Activated naive CD8-positive, alpha-beta T cell treated with anti-CD3 and anti-CD28 coated beads, Interleukin-2, amount 50 U/mL, for 24 hours (primary cell): ENCODE results near the gene DLG2.
"Not testable (repeated sequence)": the region's sequence is repeated elsewhere in the genome, so short reads cannot be mapped to it uniquely, and the experiment has no call there.

Source experiments
- ATAC-seq: fragments of 150-1000 bp; cut with Tn5 transposase; one replicate; pipeline ENCODE4 v1.10.0; 2021
- DNase-seq: peaks from one replicate; pipeline ENCODE4 v3.0.0; 2021
- H3K27ac Mint-ChIP-seq: one replicate; pipeline ENCODE4 v1.8.0; 2021; ENCODE audit warnings: mild to moderate bottlenecking, mixed read lengths
- H3K27me3 Mint-ChIP-seq: one replicate; pipeline ENCODE4 v1.8.0; 2021; ENCODE audit warnings: mixed read lengths
- H3K36me3 Mint-ChIP-seq: one replicate; pipeline ENCODE4 v1.8.0; 2021; ENCODE audit warnings: low read depth, mixed read lengths
- H3K4me1 Mint-ChIP-seq: one replicate; pipeline ENCODE4 v1.8.0; 2021; ENCODE audit warnings: mixed read lengths
- H3K4me3 Mint-ChIP-seq: one replicate; pipeline ENCODE4 v1.8.0; 2021; ENCODE audit warnings: mild to moderate bottlenecking, moderate library complexity, mixed read lengths
- H3K9me3 Mint-ChIP-seq: one replicate; pipeline ENCODE4 v1.8.0; 2021; ENCODE audit warnings: mixed read lengths

Gene DLG2

DNA sequence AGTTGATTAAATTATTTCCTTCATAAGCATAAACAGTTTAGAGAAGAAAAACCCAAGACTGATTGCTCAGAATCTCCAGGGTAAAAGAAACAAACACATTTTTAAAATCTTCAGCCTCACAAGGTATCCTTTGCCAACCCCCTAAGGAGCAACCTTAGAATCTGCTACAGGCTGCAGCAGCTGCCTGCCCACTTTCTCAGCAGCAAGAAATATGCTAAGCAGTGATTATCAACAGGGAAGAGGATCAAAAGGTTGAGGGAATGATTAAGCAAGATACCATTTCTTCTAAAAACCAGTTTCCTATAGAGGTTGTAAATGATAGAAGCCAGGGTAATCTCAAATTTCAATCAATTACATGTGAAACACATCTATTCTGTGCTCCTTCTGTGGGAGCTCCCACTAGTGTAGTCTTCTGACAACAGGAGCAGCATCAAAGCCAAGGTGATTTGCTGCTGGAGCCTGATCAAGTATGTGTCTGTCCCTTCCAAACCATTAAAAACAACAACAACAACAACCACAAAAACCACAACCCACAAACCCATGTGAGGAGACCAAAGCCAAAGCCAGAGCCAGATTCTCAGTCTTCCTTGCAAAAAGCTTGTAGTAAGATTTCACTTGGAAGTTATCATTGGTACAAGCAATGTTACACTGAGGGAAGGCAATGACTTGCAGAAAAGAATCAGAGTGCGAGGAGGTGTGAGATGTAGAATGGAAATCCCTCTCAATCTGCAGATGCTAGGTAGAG lies 761.2 kb downstream of the DLG2 start:
- Mint-ChIP-seq H3K4me3 (no peak overlapping the region), H3K27ac (no peak overlapping the region), H3K36me3 (no peaks in the 10 kb centered on the region), H3K4me1 (no peaks in the 10 kb centered on the region), H3K9me3 (peaks cover 14% of the 10 kb centered on the region), H3K27me3 (no peaks in the 10 kb centered on the region)
- ATAC-seq (no peak), DNase-seq (no peak)

DNA sequence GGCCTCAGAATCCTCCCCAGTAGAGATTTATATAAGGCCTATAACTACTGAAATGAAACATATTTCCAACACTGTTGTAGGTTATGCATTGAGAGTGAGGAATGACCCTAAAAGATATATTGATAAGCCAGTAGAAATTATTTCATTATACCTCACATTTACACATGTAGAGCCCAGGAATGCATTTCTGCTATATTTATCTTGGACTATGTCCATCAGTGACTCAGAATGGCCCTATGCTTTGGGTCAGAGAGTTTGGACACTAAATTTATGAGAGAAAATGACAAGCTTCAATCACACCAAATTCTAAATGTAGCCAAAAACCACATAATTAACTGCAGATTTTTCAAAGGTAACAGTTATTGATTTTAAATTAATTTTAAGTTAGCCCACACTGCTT lies 761.9 kb downstream of the DLG2 start:
- H3K4me1 Mint-ChIP-seq = no peaks in the 10 kb centered on the region
- no peak overlapping the region for H3K4me3 Mint-ChIP-seq
- no peak overlapping the region for H3K27ac Mint-ChIP-seq
- H3K36me3 Mint-ChIP-seq = no peaks in the 10 kb centered on the region
- H3K9me3 Mint-ChIP-seq = peaks cover 15% of the 10 kb centered on the region
- DNase-seq (no peak), ATAC-seq (no peak)
- no peaks in the 10 kb centered on the region for H3K27me3 Mint-ChIP-seq

DNA sequence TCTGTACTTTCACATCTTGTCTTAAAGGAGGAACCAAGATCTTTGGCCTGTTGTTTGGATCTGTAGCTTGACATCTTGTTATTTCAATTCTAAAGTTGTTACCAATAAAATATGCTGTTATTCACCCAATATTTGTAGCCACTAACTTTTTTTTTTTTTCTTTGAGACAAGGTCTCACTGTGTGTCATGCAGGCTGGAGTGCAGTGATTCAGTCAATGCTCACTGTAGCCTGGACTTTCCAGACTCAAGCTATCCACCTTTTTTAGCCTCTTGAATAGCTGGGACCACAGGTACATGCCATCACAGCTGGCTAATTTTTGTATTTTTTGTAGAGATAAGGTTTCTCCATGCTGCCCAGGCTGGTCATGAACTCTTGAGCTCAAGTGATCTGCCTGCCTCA lies 769.4 kb downstream of the DLG2 start:
- Mint-ChIP-seq H3K36me3 (no peaks in the 10 kb centered on the region), H3K9me3 (peaks cover 5% of the 10 kb centered on the region), H3K27ac (no peak overlapping the region), H3K27me3 (no peaks in the 10 kb centered on the region), H3K4me3 (no peak overlapping the region), H3K4me1 (no peaks in the 10 kb centered on the region)
- DNase-seq = no peak
- ATAC-seq = no peak

DNA sequence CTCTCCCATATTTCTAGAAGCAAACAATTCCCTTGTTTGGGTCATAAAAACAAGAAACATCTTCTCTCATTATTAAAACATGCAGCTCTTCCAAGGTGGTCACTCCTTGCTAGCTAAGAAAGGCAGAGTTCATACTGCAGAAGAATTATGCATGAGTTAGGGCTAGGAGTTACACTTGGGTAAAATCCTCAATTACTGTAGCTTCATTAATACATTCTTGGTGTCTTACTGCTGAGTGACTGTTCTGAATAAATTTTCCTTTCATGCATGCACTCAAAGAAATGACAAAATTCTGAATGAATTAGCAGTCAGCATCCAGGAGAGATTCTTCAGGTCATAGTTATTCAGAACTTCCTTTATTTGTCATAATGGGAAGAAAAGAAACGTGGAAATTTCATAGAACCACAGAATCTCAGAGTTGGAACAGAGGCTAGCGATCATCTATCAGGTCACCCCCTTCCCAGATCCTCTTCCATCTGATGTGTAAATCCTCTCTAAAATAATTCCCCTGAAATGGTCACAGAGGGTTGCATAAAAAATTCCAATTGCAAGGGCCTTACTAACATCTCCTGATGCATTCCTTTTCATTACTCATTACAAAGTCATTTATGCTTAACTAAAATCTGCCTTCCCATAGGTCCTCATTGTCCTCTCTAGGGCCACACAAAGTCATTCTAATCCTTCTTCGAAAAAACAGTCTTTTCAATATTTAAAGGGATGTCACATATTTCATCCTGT lies 771.5 kb downstream of the DLG2 start:
- H3K27ac Mint-ChIP-seq = no peak overlapping the region
- no peaks in the 10 kb centered on the region for H3K36me3 Mint-ChIP-seq
- no peak for DNase-seq
- no peaks in the 10 kb centered on the region for H3K4me1 Mint-ChIP-seq
- ATAC-seq = no peak
- no peak overlapping the region for H3K4me3 Mint-ChIP-seq
- peaks cover 9% of the 10 kb centered on the region for H3K9me3 Mint-ChIP-seq
- no peaks in the 10 kb centered on the region for H3K27me3 Mint-ChIP-seq

DNA sequence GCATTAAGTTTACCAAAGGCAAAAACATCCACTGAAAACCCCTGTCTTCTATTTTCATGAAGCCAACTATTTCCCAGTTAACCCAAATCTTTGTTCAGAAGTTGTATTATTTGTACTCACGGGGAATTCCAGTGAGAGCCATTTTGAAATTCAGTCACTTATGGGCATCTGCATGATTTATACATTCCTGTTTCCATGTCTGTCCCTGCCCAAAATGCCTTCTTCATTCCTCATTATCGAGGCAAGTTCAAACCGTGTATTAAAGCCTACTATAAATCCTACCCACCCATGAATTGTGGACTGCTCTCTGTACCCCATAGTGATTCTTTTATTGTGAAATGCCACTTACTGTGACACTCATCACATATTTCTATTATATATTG lies 772.7 kb downstream of the DLG2 start:
- DNase-seq = no peak
- Mint-ChIP-seq H3K4me3 (no peak overlapping the region), H3K36me3 (no peaks in the 10 kb centered on the region), H3K27ac (no peak overlapping the region), H3K27me3 (no peaks in the 10 kb centered on the region), H3K4me1 (no peaks in the 10 kb centered on the region), H3K9me3 (peaks cover 8% of the 10 kb centered on the region)
- no peak for ATAC-seq

DNA sequence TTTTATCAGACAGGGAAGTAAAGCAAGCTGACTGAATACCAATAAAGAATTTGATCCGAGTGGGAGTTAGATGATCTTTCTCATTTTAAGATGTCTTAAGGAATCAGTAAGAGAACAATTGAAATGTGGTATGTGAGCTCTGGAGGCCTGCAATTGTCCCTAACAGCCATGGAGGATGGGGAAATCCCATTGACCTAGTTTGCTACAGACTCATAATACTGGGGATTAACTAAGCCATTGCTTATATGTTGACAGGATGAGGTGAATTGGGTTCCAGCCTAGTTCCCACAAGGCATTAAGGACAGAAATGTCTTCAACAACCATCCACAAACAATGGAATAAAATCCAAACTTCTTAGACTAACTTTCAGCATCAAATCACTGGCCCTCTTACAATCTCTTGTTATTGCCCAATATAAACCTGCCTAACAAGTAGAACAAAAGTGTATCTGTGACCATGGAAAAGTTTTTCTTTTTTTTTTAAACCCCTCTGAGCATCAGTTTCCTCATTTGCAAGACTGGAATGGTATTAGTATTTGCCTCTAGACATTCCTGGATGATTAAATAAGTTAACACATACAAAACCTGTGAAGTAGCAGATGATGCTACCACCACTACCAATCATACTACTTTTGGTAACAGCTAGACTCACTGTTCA lies 773.2 kb downstream of the DLG2 start:
- DNase-seq = no peak
- H3K4me1 Mint-ChIP-seq = no peaks in the 10 kb centered on the region
- H3K27me3 Mint-ChIP-seq = no peaks in the 10 kb centered on the region
- no peak for ATAC-seq
- H3K4me3 Mint-ChIP-seq = no peak overlapping the region
- peaks cover 12% of the 10 kb centered on the region for H3K9me3 Mint-ChIP-seq
- no peaks in the 10 kb centered on the region for H3K36me3 Mint-ChIP-seq
- H3K27ac Mint-ChIP-seq = no peak overlapping the region

DNA sequence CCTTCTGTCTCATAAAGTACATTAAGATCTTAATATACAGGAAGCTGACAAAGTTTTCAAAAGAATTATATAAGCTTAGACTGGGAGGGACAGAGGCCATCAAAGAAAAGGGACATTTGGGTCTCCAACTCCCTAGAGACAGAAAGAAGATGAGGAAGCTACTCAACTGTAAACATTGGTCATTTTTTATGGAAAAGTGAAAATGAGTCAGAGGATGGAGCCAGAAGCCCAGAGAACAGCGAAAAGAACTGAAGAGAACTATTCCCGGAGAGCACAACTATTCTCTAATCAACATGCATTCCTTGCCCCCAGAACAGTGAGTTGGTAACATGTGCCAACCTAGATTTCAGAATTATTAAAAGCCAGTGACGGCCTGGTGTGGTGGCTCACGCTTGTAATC lies 779.3 kb downstream of the DLG2 start:
- Mint-ChIP-seq H3K36me3 (no peaks in the 10 kb centered on the region), H3K27ac (no peak overlapping the region), H3K4me1 (no peaks in the 10 kb centered on the region), H3K4me3 (no peak overlapping the region), H3K9me3 (peaks cover 33% of the 10 kb centered on the region), H3K27me3 (no peaks in the 10 kb centered on the region)
- DNase-seq (no peak), ATAC-seq (no peak)

DNA sequence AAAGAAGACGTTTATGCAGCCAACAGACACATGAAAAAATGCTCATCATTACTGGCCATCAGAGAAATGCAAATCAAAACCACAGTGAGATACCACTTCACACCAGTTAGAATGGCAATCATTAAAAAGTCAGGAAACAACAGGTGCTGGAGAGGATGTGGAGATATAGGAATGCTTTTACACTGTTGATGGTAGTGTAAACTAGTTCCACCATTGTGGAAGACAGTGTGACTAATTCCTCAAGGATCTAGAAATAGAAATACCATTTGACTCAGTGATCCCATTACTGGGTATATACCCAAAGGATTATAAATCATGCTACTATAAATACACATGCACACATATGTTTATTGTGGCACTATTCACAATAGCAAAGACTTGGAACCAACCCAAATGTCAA lies 786.9 kb downstream of the DLG2 start:
- H3K4me3 Mint-ChIP-seq = not testable (repeated sequence)

DNA sequence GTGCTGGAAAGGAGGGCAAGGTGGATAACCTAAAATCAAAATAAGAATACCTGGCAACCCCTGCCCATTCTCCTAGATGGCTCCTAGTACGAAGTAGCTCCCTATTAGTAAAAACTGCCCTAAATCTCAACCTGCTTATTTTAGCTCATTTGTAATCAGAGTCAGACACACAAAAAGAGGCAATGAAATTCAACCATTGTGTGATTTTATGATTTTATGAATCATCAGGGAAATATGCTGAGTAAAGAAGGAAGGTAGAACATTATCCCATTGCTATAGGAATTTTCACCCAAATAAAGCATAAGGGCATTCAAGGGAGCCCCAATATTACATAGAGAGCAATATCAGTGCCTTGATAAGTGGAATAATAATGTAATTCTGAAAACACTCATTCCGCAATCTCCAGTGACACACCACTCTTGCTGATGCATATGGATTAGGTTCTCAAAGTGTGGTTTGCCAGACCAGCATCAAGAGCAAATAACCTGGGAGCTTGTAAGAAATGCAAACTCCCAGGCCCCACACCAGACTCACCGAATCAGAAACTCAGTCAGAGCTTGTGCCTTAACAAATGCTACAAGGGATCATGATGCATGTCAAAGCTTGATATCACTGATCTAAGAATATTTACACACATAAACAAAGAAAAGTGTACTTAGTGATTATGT lies 789.6 kb downstream of the DLG2 start:
- no peaks in the 10 kb centered on the region for H3K4me1 Mint-ChIP-seq
- DNase-seq (no peak), ATAC-seq (no peak)
- H3K27ac Mint-ChIP-seq = no peak overlapping the region
- H3K27me3 Mint-ChIP-seq = no peaks in the 10 kb centered on the region
- H3K36me3 Mint-ChIP-seq = no peaks in the 10 kb centered on the region
- no peak overlapping the region for H3K4me3 Mint-ChIP-seq
- peaks cover 29% of the 10 kb centered on the region for H3K9me3 Mint-ChIP-seq

More for the DNA sequence above, 786.9 kb downstream of the DLG2 start:
- H3K4me1 Mint-ChIP-seq, H3K36me3 Mint-ChIP-seq, H3K27me3 Mint-ChIP-seq, ATAC-seq, H3K27ac Mint-ChIP-seq, DNase-seq: not testable (repeated sequence)
- peaks cover 23% of the 10 kb centered on the region for H3K9me3 Mint-ChIP-seq

DNA sequence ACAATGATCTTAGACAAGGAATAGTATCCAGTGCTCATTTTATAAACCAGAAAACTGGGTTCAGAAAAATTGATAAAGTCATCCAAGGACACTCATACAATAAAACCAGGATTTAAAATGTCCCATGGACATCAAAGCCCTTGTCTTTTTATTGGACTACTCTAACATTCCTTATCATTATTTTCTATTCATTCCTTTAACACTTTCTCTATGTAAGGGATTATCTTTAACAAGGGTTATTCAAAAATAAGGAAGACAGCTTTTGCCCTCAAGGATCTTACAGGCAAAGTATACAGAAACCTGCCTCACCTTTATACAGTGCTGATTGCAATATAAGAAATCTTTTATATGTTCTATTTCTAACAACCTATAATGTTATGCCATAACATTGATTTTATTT lies 790.8 kb downstream of the DLG2 start:
- Mint-ChIP-seq H3K36me3 (no peaks in the 10 kb centered on the region), H3K27me3 (no peaks in the 10 kb centered on the region), H3K4me1 (no peaks in the 10 kb centered on the region), H3K27ac (no peak overlapping the region), H3K4me3 (no peak overlapping the region), H3K9me3 (peaks cover 21% of the 10 kb centered on the region)
- DNase-seq (no peak), ATAC-seq (no peak)

DNA sequence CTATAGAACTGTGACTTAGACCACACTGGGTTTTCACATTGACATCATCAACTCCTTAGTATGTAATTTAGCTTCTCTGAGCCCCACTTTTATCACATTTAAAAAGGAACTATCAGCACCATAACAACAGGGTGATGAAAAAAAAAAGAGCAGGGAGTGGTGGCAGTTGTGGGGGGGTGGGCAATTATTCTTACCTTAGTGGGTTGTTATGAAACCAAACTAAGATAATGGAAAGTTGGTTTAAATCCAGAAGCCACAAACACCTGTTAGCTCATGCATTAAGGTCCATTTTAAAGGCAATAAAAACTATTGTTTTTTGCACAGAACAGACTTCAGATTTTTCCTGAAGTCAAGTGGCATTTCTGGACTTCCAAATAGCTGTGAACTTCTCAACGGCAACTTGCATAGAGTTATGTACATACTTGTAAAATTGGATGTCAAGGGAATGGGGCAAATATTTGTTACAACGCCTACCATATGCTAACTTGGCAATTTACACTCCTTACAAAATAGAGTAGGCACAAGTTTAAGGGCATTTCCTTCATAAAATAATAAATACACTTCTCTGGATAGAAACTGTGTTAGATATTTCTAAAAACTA lies 793.6 kb downstream of the DLG2 start:
- H3K36me3 Mint-ChIP-seq = no peaks in the 10 kb centered on the region
- no peaks in the 10 kb centered on the region for H3K27me3 Mint-ChIP-seq
- no peak for DNase-seq
- H3K9me3 Mint-ChIP-seq = peaks cover 21% of the 10 kb centered on the region
- H3K4me1 Mint-ChIP-seq = no peaks in the 10 kb centered on the region
- H3K4me3 Mint-ChIP-seq = no peak overlapping the region
- no peak for ATAC-seq
- H3K27ac Mint-ChIP-seq = no peak overlapping the region

DNA sequence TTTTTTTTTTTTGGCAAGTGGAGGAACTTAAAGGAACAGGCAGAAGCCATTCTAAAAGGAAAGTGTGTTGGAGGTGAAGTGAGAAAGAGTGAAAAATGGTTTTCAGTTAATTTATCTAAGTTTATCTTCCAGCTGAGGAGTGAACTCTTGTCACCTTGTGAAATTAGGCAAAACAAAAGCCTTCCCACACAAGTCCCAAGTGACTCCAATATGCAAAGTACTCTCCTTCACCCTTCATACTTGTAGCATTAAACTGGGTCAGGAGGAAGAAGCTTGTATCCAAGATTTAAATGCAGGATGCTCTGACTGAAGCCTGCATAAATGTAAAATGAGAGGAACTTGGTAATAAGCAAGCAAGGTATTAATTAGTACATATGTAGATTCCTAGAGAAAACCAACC lies 796.8 kb downstream of the DLG2 start:
- DNase-seq (no peak), ATAC-seq (no peak)
- Mint-ChIP-seq H3K27ac (no peak overlapping the region), H3K9me3 (peaks cover 17% of the 10 kb centered on the region), H3K27me3 (no peaks in the 10 kb centered on the region), H3K36me3 (no peaks in the 10 kb centered on the region), H3K4me3 (no peak overlapping the region), H3K4me1 (no peaks in the 10 kb centered on the region)

DNA sequence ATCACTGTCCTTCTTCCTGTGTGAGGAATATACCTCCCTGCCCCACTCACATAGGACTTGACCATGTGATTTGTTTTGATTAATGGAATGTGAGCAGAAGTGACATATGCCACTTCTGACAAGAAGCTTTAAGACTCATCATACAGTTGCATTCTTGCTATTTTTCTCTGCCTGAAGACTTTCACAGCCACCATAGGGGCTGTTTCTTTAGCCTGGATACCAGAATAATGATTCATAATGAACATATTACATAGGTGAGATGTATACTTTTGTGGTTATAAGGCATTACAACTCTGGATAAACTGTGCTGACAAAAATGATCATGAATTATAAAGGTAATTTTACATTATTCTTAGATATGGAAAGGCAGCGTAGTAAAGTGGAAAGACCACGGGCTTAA lies 798.0 kb downstream of the DLG2 start:
- Mint-ChIP-seq H3K4me1 (no peaks in the 10 kb centered on the region), H3K4me3 (no peak overlapping the region), H3K9me3 (peaks cover 13% of the 10 kb centered on the region)

DNA sequence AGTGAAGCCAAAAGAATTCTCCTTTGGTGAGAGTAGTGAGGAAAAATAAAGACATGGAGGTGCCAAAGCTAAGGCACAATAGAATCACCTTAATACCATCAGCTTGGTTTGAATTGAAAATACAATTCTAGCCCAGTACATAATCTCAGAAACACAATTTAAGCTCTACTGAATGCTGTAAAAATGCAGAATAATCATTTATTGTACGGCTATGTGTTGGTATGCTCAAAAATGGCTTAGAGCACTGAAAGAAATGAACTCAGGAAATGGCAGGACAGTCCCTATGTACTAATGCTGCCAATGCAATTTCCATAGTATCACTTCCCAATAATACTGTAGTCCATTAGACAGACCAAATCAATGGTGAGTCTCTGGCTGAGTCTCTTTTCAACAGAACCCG lies 798.5 kb downstream of the DLG2 start:
- no peak for ATAC-seq
- Mint-ChIP-seq H3K27ac (no peak overlapping the region), H3K27me3 (no peaks in the 10 kb centered on the region), H3K4me3 (no peak overlapping the region), H3K9me3 (peaks cover 12% of the 10 kb centered on the region), H3K36me3 (no peaks in the 10 kb centered on the region), H3K4me1 (no peaks in the 10 kb centered on the region)
- DNase-seq = no peak

More for the DNA sequence above, 798.0 kb downstream of the DLG2 start:
- no peaks in the 10 kb centered on the region for H3K27me3 Mint-ChIP-seq
- ATAC-seq (no peak), DNase-seq (no peak)
- no peaks in the 10 kb centered on the region for H3K36me3 Mint-ChIP-seq
- H3K27ac Mint-ChIP-seq = no peak overlapping the region
